ENCODE results near the gene BPIFB3. TPM values are rescaled to one million over a fixed set of nuclear protein-coding genes. Genes with fewer than 3 reads are reported as not detected.

The BPIFB3 gene
- total RNA-seq, 4 donors from 2014 or later = not detected

- H3K4me3 ChIP-seq = no peak overlapping the region
- H3K27ac ChIP-seq = no peak overlapping the region
- H3K36me3 ChIP-seq = no peaks in the 10 kb centered on the region
- WGBS, 2 donors (ENCODE audit: low coverage in 1 of 2) = 83% methylated on average over 2 of the region's 5 CpGs; no CpG with 5 or more reads in 1 of the 2 donors
- peaks cover 0 to 10% (median 0%) of the 10 kb centered on the region in 3 donors for H3K9me3 ChIP-seq
- TF ChIP-seq POLR2A (IDR thresholded peaks at IDR 0.05) (no peak), POLR2AphosphoS5 (IDR thresholded peaks at IDR 0.05) (no peak), CTCF (IDR thresholded peaks at IDR 0.05) (no peak), EP300 (IDR thresholded peaks at IDR 0.05) (no peak)
- no peak for ATAC-seq
- H3K4me1 ChIP-seq = no peaks in the 10 kb centered on the region
- H3K27me3 ChIP-seq = peaks cover 39% of the 10 kb centered on the region
These were observed 43.6 kb upstream of the BPIFB3 start for GRCh38 chr20:33010133-33010504.

GRCh38 chr20:33010674-33011449, 42.8 kb upstream of the BPIFB3 start:
- 75 to 90% methylated on average over 2 of the region's 8 CpGs for WGBS, 2 donors (ENCODE audit: low coverage in 1 of 2)
- H3K9me3 ChIP-seq = peaks cover 0 to 3% (median 0%) of the 10 kb centered on the region in 3 donors
- ATAC-seq = no peak
- peaks cover 45% of the 10 kb centered on the region for H3K27me3 ChIP-seq
- TF ChIP-seq POLR2A (IDR thresholded peaks at IDR 0.05) (no peak), POLR2AphosphoS5 (IDR thresholded peaks at IDR 0.05) (no peak), EP300 (IDR thresholded peaks at IDR 0.05) (no peak), CTCF (IDR thresholded peaks at IDR 0.05) (no peak)
- H3K4me3 ChIP-seq = no peak overlapping the region
- H3K27ac ChIP-seq = no peak overlapping the region
- no peaks in the 10 kb centered on the region for H3K4me1 ChIP-seq
- no peaks in the 10 kb centered on the region for H3K36me3 ChIP-seq

- 69 to 70% methylated on average over 6 to 10 of the region's 15 CpGs for WGBS, 2 donors (ENCODE audit: low coverage in 1 of 2)
- H3K27me3 ChIP-seq = peaks cover 58% of the 10 kb centered on the region
- no peaks in the 10 kb centered on the region for H3K9me3 ChIP-seq
- H3K36me3 ChIP-seq = no peaks in the 10 kb centered on the region
- TF ChIP-seq POLR2AphosphoS5 (IDR thresholded peaks at IDR 0.05) (no peak), POLR2A (IDR thresholded peaks at IDR 0.05) (no peak), EP300 (IDR thresholded peaks at IDR 0.05) (no peak), CTCF (IDR thresholded peaks at IDR 0.05) (no peak)
- H3K4me1 ChIP-seq = no peaks in the 10 kb centered on the region
- no peak for ATAC-seq
- H3K27ac ChIP-seq = no peak overlapping the region
- no peak overlapping the region for H3K4me3 ChIP-seq
These were observed 41.1 kb upstream of the BPIFB3 start for GRCh38 chr20:33012327-33013189.

GRCh38 chr20:33013701-33014326, 39.9 kb upstream of the BPIFB3 start:
- TF ChIP-seq POLR2A (IDR thresholded peaks at IDR 0.05) = no peak
- no peak for TF ChIP-seq POLR2AphosphoS5 (IDR thresholded peaks at IDR 0.05)
- no peak for TF ChIP-seq CTCF (IDR thresholded peaks at IDR 0.05)
- no peak for TF ChIP-seq EP300 (IDR thresholded peaks at IDR 0.05)
- Histone ChIP-seq H3K27me3 (peaks cover 58% of the 10 kb centered on the region), H3K36me3 (no peaks in the 10 kb centered on the region), H3K9me3 (no peaks in the 10 kb centered on the region), H3K27ac (no peak overlapping the region), H3K4me3 (no peak overlapping the region), H3K4me1 (no peaks in the 10 kb centered on the region)
- ATAC-seq = no peak
- WGBS, 2 donors (ENCODE audit: low coverage in 1 of 2) = no CpG with 5 or more reads among the region's 12 CpGs
